GM08714 (cell line): ENCODE measurements around the gene PLCH2.

Source experiments
- H3K4me3 ChIP-seq: fragments of 200-500 bp; sonication (Bioruptor generic); 2 replicates; pipeline ENCODE4 v1.5.1; 2014; ENCODE audit warnings: mild to moderate bottlenecking, low read length, inconsistent platforms
- ZNF274 ChIP-seq: IDR thresholded peaks from 2 replicates; pipeline ENCODE4 v1.6.1; 2012; ENCODE audit warnings: mild to moderate bottlenecking, low read depth, low read length

The PLCH2 gene

GRCh38 chr1:2508751-2509150 is 32.7 kb downstream of the PLCH2 start:
- no peak overlapping the region for H3K4me3 ChIP-seq
- no peak for TF ChIP-seq ZNF274

- no peak overlapping the region for H3K4me3 ChIP-seq
- no peak for TF ChIP-seq ZNF274
Measured at GRCh38 chr1:2509589-2509988, 33.5 kb downstream of the PLCH2 start.

- no peak for TF ChIP-seq ZNF274
- no peak overlapping the region for H3K4me3 ChIP-seq
Measured at GRCh38 chr1:2510366-2511155, 34.5 kb downstream of the PLCH2 start.

- TF ChIP-seq ZNF274, result no peak
- no peak overlapping the region for H3K4me3 ChIP-seq
Measured at GRCh38 chr1:2512862-2513421, 36.9 kb downstream of the PLCH2 start.

GRCh38 chr1:2513939-2514652 is 38.0 kb downstream of the PLCH2 start:
- H3K4me3 ChIP-seq, result no peak overlapping the region
- no peak for TF ChIP-seq ZNF274

- no peak for TF ChIP-seq ZNF274
- H3K4me3 ChIP-seq, result no peak overlapping the region
Measured at GRCh38 chr1:2514863-2515762, 39.0 kb downstream of the PLCH2 start.

GRCh38 chr1:2515763-2516080 is 39.6 kb downstream of the PLCH2 start:
- no peak for TF ChIP-seq ZNF274
- no peak overlapping the region for H3K4me3 ChIP-seq

- no peak for TF ChIP-seq ZNF274
- no peak overlapping the region for H3K4me3 ChIP-seq
Measured at GRCh38 chr1:2516124-2516523, 40.0 kb downstream of the PLCH2 start.

GRCh38 chr1:2516946-2517345 is 40.9 kb downstream of the PLCH2 start:
- no peak overlapping the region for H3K4me3 ChIP-seq
- no peak for TF ChIP-seq ZNF274

GRCh38 chr1:2517966-2518365 is 41.9 kb downstream of the PLCH2 start:
- TF ChIP-seq ZNF274, result no peak
- no peak overlapping the region for H3K4me3 ChIP-seq

GRCh38 chr1:2518528-2518927 is 42.4 kb downstream of the PLCH2 start:
- TF ChIP-seq ZNF274, result no peak
- H3K4me3 ChIP-seq, result no peak overlapping the region

GRCh38 chr1:2519029-2519685 is 43.1 kb downstream of the PLCH2 start:
- no peak overlapping the region for H3K4me3 ChIP-seq
- TF ChIP-seq ZNF274, result no peak

- TF ChIP-seq ZNF274, result no peak
- H3K4me3 ChIP-seq, result no peak overlapping the region
Measured at GRCh38 chr1:2519729-2520128, 43.6 kb downstream of the PLCH2 start.

GRCh38 chr1:2520206-2520605 is 44.1 kb downstream of the PLCH2 start:
- TF ChIP-seq ZNF274, result no peak
- no peak overlapping the region for H3K4me3 ChIP-seq
